WTC11 (cell line): ENCODE data around the gene INTS4. TPM values are rescaled to one million over a fixed set of nuclear protein-coding genes. Genes with fewer than 3 reads are reported as not detected.

ENCODE experiments used
- ATAC-seq: fragments of 200-7000 bp; cut with Tn5 transposase; 2 replicates; pipeline ENCODE4 v1.10.0; 2021; ENCODE audit warnings: mild to moderate bottlenecking, moderate library complexity
- CTCF ChIA-PET: fragments of 300-600 bp; sonication (Branson Sonifier 250); formaldehyde crosslinking; loops from one replicate; lab custom pipeline; 2021; ENCODE audit warnings: antibody characterized with exemption; lab: Charles Lee
- POLR2A ChIA-PET: fragments of 350-600 bp; sonication (Branson Sonifier 250); formaldehyde crosslinking; loops from one replicate; lab custom pipeline; 2021; ENCODE audit warnings: antibody characterized with exemption; lab: Charles Lee
- DNase-seq: peaks from one replicate; pipeline ENCODE4 v3.0.0; 2021; ENCODE audit warnings: low spot score
- H3K27ac Mint-ChIP-seq: 2 replicates; pipeline ENCODE4 v1.8.0; 2021; ENCODE audit warnings: mixed read lengths
- H3K27me3 Mint-ChIP-seq: 2 replicates; pipeline ENCODE4 v1.8.0; 2021; ENCODE audit warnings: low read depth, mild to moderate bottlenecking, moderate library complexity, mixed read lengths
- H3K36me3 Mint-ChIP-seq: 2 replicates; pipeline ENCODE4 v1.8.0; 2021; ENCODE audit warnings: mixed read lengths
- H3K4me1 Mint-ChIP-seq: 2 replicates; pipeline ENCODE4 v1.8.0; 2022; ENCODE audit warnings: mixed read lengths
- H3K4me3 Mint-ChIP-seq: 2 replicates; pipeline ENCODE4 v1.8.0; 2021; ENCODE audit warnings: mild to moderate bottlenecking, moderate library complexity, mixed read lengths
- H3K9me3 Mint-ChIP-seq: 2 replicates; pipeline ENCODE4 v1.8.0; 2021; ENCODE audit warnings: mixed read lengths
- FOXK1 ChIP-seq: sonication (generic); formaldehyde crosslinking; IDR thresholded peaks from 2 replicates; pipeline ENCODE4 v1.8.0; 2022; ENCODE audit warnings: mild to moderate bottlenecking, moderate library complexity, missing genetic modification reagents
- GABPB1 ChIP-seq: sonication (generic); formaldehyde crosslinking; IDR thresholded peaks from 2 replicates; pipeline ENCODE4 v1.8.1; 2023; ENCODE audit warnings: mild to moderate bottlenecking, missing genetic modification reagents
- IRF2 ChIP-seq: sonication (generic); formaldehyde crosslinking; IDR thresholded peaks from 2 replicates; pipeline ENCODE4 v1.8.0; 2022; ENCODE audit warnings: low read depth, missing genetic modification reagents, borderline replicate concordance
- MYBL2 ChIP-seq: sonication (generic); formaldehyde crosslinking; IDR thresholded peaks from 2 replicates; pipeline ENCODE4 v1.8.1; 2023; ENCODE audit warnings: mild to moderate bottlenecking, moderate library complexity, missing genetic modification reagents
- NR1H2 ChIP-seq: sonication (generic); formaldehyde crosslinking; IDR thresholded peaks from 2 replicates; pipeline ENCODE4 v1.9.0; 2021; ENCODE audit warnings: mild to moderate bottlenecking, moderate library complexity, missing genetic modification reagents
- NR3C1 ChIP-seq: sonication (generic); formaldehyde crosslinking; conservative IDR thresholded peaks from 2 replicates; pipeline ENCODE4 v1.8.1; 2023; ENCODE audit warnings: low read depth, mild to moderate bottlenecking, missing genetic modification reagents
- PRRX2 ChIP-seq: fragments of 250-450 bp; sonication (Bioruptor Pico); IDR thresholded peaks from 2 replicates; pipeline ENCODE4 v1.8.0; 2021; ENCODE audit warnings: mild to moderate bottlenecking
- TP53 ChIP-seq: sonication (generic); formaldehyde crosslinking; IDR thresholded peaks from 2 replicates; pipeline ENCODE4 v1.8.1; 2023; ENCODE audit warnings: mild to moderate bottlenecking, missing genetic modification reagents
- ZNF138 ChIP-seq: sonication (generic); formaldehyde crosslinking; conservative IDR thresholded peaks from 2 replicates; pipeline ENCODE4 v1.8.1; 2022; ENCODE audit warnings: mild to moderate bottlenecking, moderate library complexity, missing genetic modification reagents
- ZNF219 ChIP-seq: sonication (generic); formaldehyde crosslinking; IDR thresholded peaks from 2 replicates; pipeline ENCODE4 v1.8.0; 2023; ENCODE audit warnings: missing genetic modification reagents, mild to moderate bottlenecking, borderline replicate concordance
- ZNF263 ChIP-seq: sonication (generic); formaldehyde crosslinking; IDR thresholded peaks from 2 replicates; pipeline ENCODE4 v1.8.1; 2022; ENCODE audit warnings: low read depth, mild to moderate bottlenecking, moderate library complexity, missing genetic modification reagents
- ZNF416 ChIP-seq: fragments of 250-450 bp; sonication (Bioruptor Pico); IDR thresholded peaks from 2 replicates; pipeline ENCODE4 v1.9.0; 2021; ENCODE audit warnings: mild to moderate bottlenecking, inconsistent platforms
- ZNF423 ChIP-seq: fragments of 250-450 bp; sonication (Bioruptor Pico); IDR thresholded peaks from 2 replicates; pipeline ENCODE4 v2.1.2; 2022; ENCODE audit warnings: mild to moderate bottlenecking, moderate library complexity
- total RNA-seq: library from RNA; stranded (reverse); gene quantifications from 3 replicates; pipeline ENCODE4 v1.2.3, GENCODE V29; 2021
- TF ChIP-seq, protein P1 (sequence below): sonication (generic); formaldehyde crosslinking; IDR thresholded peaks from 2 replicates; pipeline ENCODE4 v1.8.0; 2022; ENCODE audit warnings: mild to moderate bottlenecking, missing genetic modification reagents
- TF ChIP-seq, protein P2 (sequence below): sonication (generic); formaldehyde crosslinking; IDR thresholded peaks from 2 replicates; pipeline ENCODE4 v1.8.1; 2023; ENCODE audit warnings: mild to moderate bottlenecking, missing genetic modification reagents
- TF ChIP-seq, protein P3 (sequence below): sonication (generic); formaldehyde crosslinking; IDR thresholded peaks from 2 replicates; pipeline ENCODE4 v1.8.1; 2023; ENCODE audit warnings: mild to moderate bottlenecking, missing genetic modification reagents, moderate library complexity
- TF ChIP-seq, protein P4 (sequence below): sonication (generic); formaldehyde crosslinking; IDR thresholded peaks from 2 replicates; pipeline ENCODE4 v1.8.0; 2023; ENCODE audit warnings: missing genetic modification reagents, mild to moderate bottlenecking, borderline replicate concordance
- TF ChIP-seq, protein P5 (sequence below): sonication (generic); formaldehyde crosslinking; IDR thresholded peaks from 2 replicates; pipeline ENCODE4 v1.8.1; 2022; ENCODE audit warnings: low read depth, missing genetic modification reagents, borderline replicate concordance
- TF ChIP-seq, protein P6 (sequence below): sonication (generic); formaldehyde crosslinking; IDR thresholded peaks from 2 replicates; pipeline ENCODE4 v1.8.1; 2023; ENCODE audit warnings: mild to moderate bottlenecking, missing genetic modification reagents, borderline replicate concordance

The INTS4 gene
- total RNA-seq, 1 experiment from 2014 or later, result 34.2 TPM

DNA sequence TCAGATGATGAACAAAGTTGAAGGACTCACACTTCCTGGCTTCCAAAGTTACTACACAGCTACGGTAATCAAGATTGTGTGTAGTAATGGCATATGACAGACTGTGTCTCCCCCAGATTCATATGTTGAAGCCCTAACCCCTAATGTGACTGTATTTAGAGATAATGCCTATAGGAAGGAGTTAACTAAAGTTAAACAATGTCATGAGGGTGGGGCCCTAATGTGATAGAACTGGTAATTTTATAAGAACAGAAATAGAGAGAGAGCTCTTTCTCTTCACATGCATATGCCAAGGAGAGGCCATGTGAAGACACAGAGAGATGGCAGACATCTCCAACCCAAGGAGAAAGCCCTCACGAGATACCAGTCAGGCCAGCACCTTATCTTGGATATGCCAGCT is 165.5 kb downstream of the INTS4 start:
- peaks cover 40% of the 10 kb centered on the region for H3K36me3 Mint-ChIP-seq

More for the DNA sequence above, 165.5 kb downstream of the INTS4 start:
- Mint-ChIP-seq H3K27me3 (peaks cover 3% of the 10 kb centered on the region), H3K9me3 (peaks cover 43% of the 10 kb centered on the region), H3K27ac (no peak overlapping the region), H3K4me1 (no peaks in the 10 kb centered on the region)
- POLR2A ChIA-PET, result no interaction called here
- DNase-seq (no peak), ATAC-seq (no peak)
- TF ChIP-seq FOXK1 (CRISPR knock-in tag) (no peak), TP53 (no peak), IRF2 (CRISPR knock-in tag) (no peak), GABPB1 (no peak), ZNF138 (CRISPR knock-in tag) (no peak), NR1H2 (CRISPR knock-in tag) (no peak), ZNF423 (no peak), ZNF416 (CRISPR knock-in tag) (no peak), ZNF219 (CRISPR knock-in tag) (no peak), NR3C1 (CRISPR knock-in tag) (no peak), PRRX2 (CRISPR knock-in tag) (no peak), ZNF263 (CRISPR knock-in tag) (no peak), MYBL2 (CRISPR knock-in tag) (no peak)
- TF ChIP-seq, protein P1, sequence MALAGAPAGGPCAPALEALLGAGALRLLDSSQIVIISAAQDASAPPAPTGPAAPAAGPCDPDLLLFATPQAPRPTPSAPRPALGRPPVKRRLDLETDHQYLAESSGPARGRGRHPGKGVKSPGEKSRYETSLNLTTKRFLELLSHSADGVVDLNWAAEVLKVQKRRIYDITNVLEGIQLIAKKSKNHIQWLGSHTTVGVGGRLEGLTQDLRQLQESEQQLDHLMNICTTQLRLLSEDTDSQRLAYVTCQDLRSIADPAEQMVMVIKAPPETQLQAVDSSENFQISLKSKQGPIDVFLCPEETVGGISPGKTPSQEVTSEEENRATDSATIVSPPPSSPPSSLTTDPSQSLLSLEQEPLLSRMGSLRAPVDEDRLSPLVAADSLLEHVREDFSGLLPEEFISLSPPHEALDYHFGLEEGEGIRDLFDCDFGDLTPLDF (CRISPR knock-in tag), result no peak
- TF ChIP-seq, protein P2, sequence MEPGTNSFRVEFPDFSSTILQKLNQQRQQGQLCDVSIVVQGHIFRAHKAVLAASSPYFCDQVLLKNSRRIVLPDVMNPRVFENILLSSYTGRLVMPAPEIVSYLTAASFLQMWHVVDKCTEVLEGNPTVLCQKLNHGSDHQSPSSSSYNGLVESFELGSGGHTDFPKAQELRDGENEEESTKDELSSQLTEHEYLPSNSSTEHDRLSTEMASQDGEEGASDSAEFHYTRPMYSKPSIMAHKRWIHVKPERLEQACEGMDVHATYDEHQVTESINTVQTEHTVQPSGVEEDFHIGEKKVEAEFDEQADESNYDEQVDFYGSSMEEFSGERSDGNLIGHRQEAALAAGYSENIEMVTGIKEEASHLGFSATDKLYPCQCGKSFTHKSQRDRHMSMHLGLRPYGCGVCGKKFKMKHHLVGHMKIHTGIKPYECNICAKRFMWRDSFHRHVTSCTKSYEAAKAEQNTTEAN (CRISPR knock-in tag), result no peak
- TF ChIP-seq, protein P3, sequence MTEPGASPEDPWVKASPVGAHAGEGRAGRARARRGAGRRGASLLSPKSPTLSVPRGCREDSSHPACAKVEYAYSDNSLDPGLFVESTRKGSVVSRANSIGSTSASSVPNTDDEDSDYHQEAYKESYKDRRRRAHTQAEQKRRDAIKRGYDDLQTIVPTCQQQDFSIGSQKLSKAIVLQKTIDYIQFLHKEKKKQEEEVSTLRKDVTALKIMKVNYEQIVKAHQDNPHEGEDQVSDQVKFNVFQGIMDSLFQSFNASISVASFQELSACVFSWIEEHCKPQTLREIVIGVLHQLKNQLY, result no peak
- TF ChIP-seq, protein P4, sequence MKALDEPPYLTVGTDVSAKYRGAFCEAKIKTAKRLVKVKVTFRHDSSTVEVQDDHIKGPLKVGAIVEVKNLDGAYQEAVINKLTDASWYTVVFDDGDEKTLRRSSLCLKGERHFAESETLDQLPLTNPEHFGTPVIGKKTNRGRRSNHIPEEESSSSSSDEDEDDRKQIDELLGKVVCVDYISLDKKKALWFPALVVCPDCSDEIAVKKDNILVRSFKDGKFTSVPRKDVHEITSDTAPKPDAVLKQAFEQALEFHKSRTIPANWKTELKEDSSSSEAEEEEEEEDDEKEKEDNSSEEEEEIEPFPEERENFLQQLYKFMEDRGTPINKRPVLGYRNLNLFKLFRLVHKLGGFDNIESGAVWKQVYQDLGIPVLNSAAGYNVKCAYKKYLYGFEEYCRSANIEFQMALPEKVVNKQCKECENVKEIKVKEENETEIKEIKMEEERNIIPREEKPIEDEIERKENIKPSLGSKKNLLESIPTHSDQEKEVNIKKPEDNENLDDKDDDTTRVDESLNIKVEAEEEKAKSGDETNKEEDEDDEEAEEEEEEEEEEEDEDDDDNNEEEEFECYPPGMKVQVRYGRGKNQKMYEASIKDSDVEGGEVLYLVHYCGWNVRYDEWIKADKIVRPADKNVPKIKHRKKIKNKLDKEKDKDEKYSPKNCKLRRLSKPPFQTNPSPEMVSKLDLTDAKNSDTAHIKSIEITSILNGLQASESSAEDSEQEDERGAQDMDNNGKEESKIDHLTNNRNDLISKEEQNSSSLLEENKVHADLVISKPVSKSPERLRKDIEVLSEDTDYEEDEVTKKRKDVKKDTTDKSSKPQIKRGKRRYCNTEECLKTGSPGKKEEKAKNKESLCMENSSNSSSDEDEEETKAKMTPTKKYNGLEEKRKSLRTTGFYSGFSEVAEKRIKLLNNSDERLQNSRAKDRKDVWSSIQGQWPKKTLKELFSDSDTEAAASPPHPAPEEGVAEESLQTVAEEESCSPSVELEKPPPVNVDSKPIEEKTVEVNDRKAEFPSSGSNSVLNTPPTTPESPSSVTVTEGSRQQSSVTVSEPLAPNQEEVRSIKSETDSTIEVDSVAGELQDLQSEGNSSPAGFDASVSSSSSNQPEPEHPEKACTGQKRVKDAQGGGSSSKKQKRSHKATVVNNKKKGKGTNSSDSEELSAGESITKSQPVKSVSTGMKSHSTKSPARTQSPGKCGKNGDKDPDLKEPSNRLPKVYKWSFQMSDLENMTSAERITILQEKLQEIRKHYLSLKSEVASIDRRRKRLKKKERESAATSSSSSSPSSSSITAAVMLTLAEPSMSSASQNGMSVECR (CRISPR knock-in tag), result no peak
- TF ChIP-seq, protein P5, sequence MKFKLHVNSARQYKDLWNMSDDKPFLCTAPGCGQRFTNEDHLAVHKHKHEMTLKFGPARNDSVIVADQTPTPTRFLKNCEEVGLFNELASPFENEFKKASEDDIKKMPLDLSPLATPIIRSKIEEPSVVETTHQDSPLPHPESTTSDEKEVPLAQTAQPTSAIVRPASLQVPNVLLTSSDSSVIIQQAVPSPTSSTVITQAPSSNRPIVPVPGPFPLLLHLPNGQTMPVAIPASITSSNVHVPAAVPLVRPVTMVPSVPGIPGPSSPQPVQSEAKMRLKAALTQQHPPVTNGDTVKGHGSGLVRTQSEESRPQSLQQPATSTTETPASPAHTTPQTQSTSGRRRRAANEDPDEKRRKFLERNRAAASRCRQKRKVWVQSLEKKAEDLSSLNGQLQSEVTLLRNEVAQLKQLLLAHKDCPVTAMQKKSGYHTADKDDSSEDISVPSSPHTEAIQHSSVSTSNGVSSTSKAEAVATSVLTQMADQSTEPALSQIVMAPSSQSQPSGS (CRISPR knock-in tag), result no peak
- TF ChIP-seq, protein P6, sequence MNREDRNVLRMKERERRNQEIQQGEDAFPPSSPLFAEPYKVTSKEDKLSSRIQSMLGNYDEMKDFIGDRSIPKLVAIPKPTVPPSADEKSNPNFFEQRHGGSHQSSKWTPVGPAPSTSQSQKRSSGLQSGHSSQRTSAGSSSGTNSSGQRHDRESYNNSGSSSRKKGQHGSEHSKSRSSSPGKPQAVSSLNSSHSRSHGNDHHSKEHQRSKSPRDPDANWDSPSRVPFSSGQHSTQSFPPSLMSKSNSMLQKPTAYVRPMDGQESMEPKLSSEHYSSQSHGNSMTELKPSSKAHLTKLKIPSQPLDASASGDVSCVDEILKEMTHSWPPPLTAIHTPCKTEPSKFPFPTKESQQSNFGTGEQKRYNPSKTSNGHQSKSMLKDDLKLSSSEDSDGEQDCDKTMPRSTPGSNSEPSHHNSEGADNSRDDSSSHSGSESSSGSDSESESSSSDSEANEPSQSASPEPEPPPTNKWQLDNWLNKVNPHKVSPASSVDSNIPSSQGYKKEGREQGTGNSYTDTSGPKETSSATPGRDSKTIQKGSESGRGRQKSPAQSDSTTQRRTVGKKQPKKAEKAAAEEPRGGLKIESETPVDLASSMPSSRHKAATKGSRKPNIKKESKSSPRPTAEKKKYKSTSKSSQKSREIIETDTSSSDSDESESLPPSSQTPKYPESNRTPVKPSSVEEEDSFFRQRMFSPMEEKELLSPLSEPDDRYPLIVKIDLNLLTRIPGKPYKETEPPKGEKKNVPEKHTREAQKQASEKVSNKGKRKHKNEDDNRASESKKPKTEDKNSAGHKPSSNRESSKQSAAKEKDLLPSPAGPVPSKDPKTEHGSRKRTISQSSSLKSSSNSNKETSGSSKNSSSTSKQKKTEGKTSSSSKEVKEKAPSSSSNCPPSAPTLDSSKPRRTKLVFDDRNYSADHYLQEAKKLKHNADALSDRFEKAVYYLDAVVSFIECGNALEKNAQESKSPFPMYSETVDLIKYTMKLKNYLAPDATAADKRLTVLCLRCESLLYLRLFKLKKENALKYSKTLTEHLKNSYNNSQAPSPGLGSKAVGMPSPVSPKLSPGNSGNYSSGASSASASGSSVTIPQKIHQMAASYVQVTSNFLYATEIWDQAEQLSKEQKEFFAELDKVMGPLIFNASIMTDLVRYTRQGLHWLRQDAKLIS (CRISPR knock-in tag), result no peak
- TF ChIP-seq, all 79 proteins: peak for 0
- CTCF ChIA-PET, result interaction anchor here (0.5 to 1.0 kb wide), 2 partner anchors 20 to 209 kb away, joined by 3 read pairs; no protein-coding TSS in a partner anchor
- H3K4me3 Mint-ChIP-seq, result no peak overlapping the region
